ENCODE data around the gene SMG6.

The SMG6 gene

GRCh38 chr17:2082003-2082781 is 221.4 kb downstream of the SMG6 start:
- H3K36me3 ChIP-seq (replicated peaks; ENCODE audit: low read depth, low read length): peaks cover 2% of the 10 kb centered on the region
- TF ChIP-seq CTCF (IDR thresholded peaks at IDR 0.05; ENCODE audit: low read depth, low read length) (no peak), EZH2phosphoT487 (IDR thresholded peaks at IDR 0.05; ENCODE audit: low read depth) (no peak)
- H3K79me2 ChIP-seq (ENCODE audit: low read length): no peaks in the 10 kb centered on the region
- no peak overlapping the region for H3K4me3 ChIP-seq (ENCODE audit: low read length)
- no peaks in the 10 kb centered on the region for H3K9me3 ChIP-seq (ENCODE audit: insufficient read depth, low read length)
- H3K4me1 ChIP-seq (ENCODE audit: low read length): peaks cover 36% of the 10 kb centered on the region
- no peak overlapping the region for H3K9ac ChIP-seq (ENCODE audit: low read length)
- H2AFZ ChIP-seq (ENCODE audit: low read depth, low read length): no peak overlapping the region
- H4K20me1 ChIP-seq (ENCODE audit: insufficient read depth, low read length): peaks cover 42% of the 10 kb centered on the region
- no peak overlapping the region for H3K27ac ChIP-seq (ENCODE audit: low read length)
- H3K27me3 ChIP-seq (ENCODE audit: low read depth, low read length): peaks cover 25% of the 10 kb centered on the region
- H3K4me2 ChIP-seq (ENCODE audit: low read length): no peak overlapping the region

- H2AFZ ChIP-seq (ENCODE audit: low read depth, low read length): no peak overlapping the region
- H3K4me3 ChIP-seq (ENCODE audit: low read length): no peak overlapping the region
- no peak overlapping the region for H3K27ac ChIP-seq (ENCODE audit: low read length)
- TF ChIP-seq CTCF (IDR thresholded peaks at IDR 0.05; ENCODE audit: low read depth, low read length) (no peak), EZH2phosphoT487 (IDR thresholded peaks at IDR 0.05; ENCODE audit: low read depth) (no peak)
- H3K27me3 ChIP-seq (ENCODE audit: low read depth, low read length): peaks cover 25% of the 10 kb centered on the region
- no peaks in the 10 kb centered on the region for H3K9me3 ChIP-seq (ENCODE audit: insufficient read depth, low read length)
- no peak overlapping the region for H3K9ac ChIP-seq (ENCODE audit: low read length)
- peaks cover 2% of the 10 kb centered on the region for H3K36me3 ChIP-seq (replicated peaks; ENCODE audit: low read depth, low read length)
- H3K79me2 ChIP-seq (ENCODE audit: low read length): no peaks in the 10 kb centered on the region
- no peak overlapping the region for H3K4me2 ChIP-seq (ENCODE audit: low read length)
- peaks cover 29% of the 10 kb centered on the region for H3K4me1 ChIP-seq (ENCODE audit: low read length)
- H4K20me1 ChIP-seq (ENCODE audit: insufficient read depth, low read length): peaks cover 36% of the 10 kb centered on the region
These were observed 222.0 kb downstream of the SMG6 start for GRCh38 chr17:2081564-2081963.

- Histone ChIP-seq H3K79me2 (ENCODE audit: low read length) (no peaks in the 10 kb centered on the region), H3K27me3 (ENCODE audit: low read depth, low read length) (peaks cover 6% of the 10 kb centered on the region; the same call in 1 of the 2 replicates), H3K9me3 (ENCODE audit: insufficient read depth, low read length) (no peaks in the 10 kb centered on the region), H2AFZ (ENCODE audit: low read depth, low read length) (no peak overlapping the region), H3K4me1 (ENCODE audit: low read length) (no peaks in the 10 kb centered on the region), H3K27ac (ENCODE audit: low read length) (no peak overlapping the region), H3K9ac (ENCODE audit: low read length) (no peak overlapping the region), H3K4me2 (ENCODE audit: low read length) (no peak overlapping the region), H4K20me1 (ENCODE audit: insufficient read depth, low read length) (peaks cover 3% of the 10 kb centered on the region; the same call in 1 of the 2 replicates), H3K4me3 (ENCODE audit: low read length) (no peak overlapping the region), H3K36me3 (replicated peaks; ENCODE audit: low read depth, low read length) (peaks cover 2% of the 10 kb centered on the region)
- no peak for TF ChIP-seq CTCF (IDR thresholded peaks at IDR 0.05; ENCODE audit: low read depth, low read length)
- no peak for TF ChIP-seq EZH2phosphoT487 (IDR thresholded peaks at IDR 0.05; ENCODE audit: low read depth)
These were observed 226.5 kb downstream of the SMG6 start for GRCh38 chr17:2077040-2077439.

GRCh38 chr17:2076087-2076984 is 227.2 kb downstream of the SMG6 start:
- Histone ChIP-seq H3K27me3 (ENCODE audit: low read depth, low read length) (peaks cover 3% of the 10 kb centered on the region; the same call in 1 of the 2 replicates), H3K27ac (ENCODE audit: low read length) (no peak overlapping the region), H3K36me3 (replicated peaks; ENCODE audit: low read depth, low read length) (no peaks in the 10 kb centered on the region), H3K79me2 (ENCODE audit: low read length) (no peaks in the 10 kb centered on the region), H2AFZ (ENCODE audit: low read depth, low read length) (no peak overlapping the region), H3K4me3 (ENCODE audit: low read length) (no peak overlapping the region), H3K9ac (ENCODE audit: low read length) (no peak overlapping the region), H3K4me2 (ENCODE audit: low read length) (no peak overlapping the region), H4K20me1 (ENCODE audit: insufficient read depth, low read length) (peaks cover 8% of the 10 kb centered on the region; the same call in 1 of the 2 replicates), H3K9me3 (ENCODE audit: insufficient read depth, low read length) (no peaks in the 10 kb centered on the region), H3K4me1 (ENCODE audit: low read length) (peaks cover 3% of the 10 kb centered on the region)
- no peak for TF ChIP-seq CTCF (IDR thresholded peaks at IDR 0.05; ENCODE audit: low read depth, low read length)
- TF ChIP-seq EZH2phosphoT487 (IDR thresholded peaks at IDR 0.05; ENCODE audit: low read depth): no peak
